HG03469 (cell line): Measurements from ENCODE around the gene SRSF8.

Source experiments
- ATAC-seq: cut with Tn5 transposase; IDR thresholded peaks from one replicate; pipeline ENCODE4 v1.9.1; 2021; ENCODE audit warnings: mild to moderate bottlenecking, moderate library complexity, moderate number of reproducible peaks; ENCODE audit not compliant: unreplicated experiment

Gene SRSF8

GRCh38 chr11:95067841-95068219, 1.1 kb downstream of the SRSF8 start:
- ATAC-seq = no peak

- ATAC-seq = peak; percentile 74
Measured at GRCh38 chr11:95068549-95068948, 1.8 kb downstream of the SRSF8 start.

- ATAC-seq = no peak
Measured at GRCh38 chr11:95070471-95070870, 3.8 kb downstream of the SRSF8 start.

- ATAC-seq = no peak
Measured at GRCh38 chr11:95072948-95073347, 6.2 kb downstream of the SRSF8 start.

GRCh38 chr11:95074792-95075563, 8.3 kb downstream of the SRSF8 start:
- no peak for ATAC-seq

GRCh38 chr11:95076416-95076815, 9.7 kb downstream of the SRSF8 start:
- ATAC-seq = peak; percentile 52

- no peak for ATAC-seq
Measured at GRCh38 chr11:95076981-95077380, 10.3 kb downstream of the SRSF8 start.

- no peak for ATAC-seq
Measured at GRCh38 chr11:95078526-95078925, 11.8 kb downstream of the SRSF8 start.

- no peak for ATAC-seq
Measured at GRCh38 chr11:95081010-95081409, 14.3 kb downstream of the SRSF8 start.

- ATAC-seq = no peak
Measured at GRCh38 chr11:95081412-95081811, 14.7 kb downstream of the SRSF8 start.

GRCh38 chr11:95082576-95083001, 15.9 kb downstream of the SRSF8 start:
- no peak for ATAC-seq

- peak; percentile 59 for ATAC-seq
Measured at GRCh38 chr11:95084509-95084908, 17.8 kb downstream of the SRSF8 start.

- no peak for ATAC-seq
Measured at GRCh38 chr11:95085117-95085816, 18.5 kb downstream of the SRSF8 start.

GRCh38 chr11:95086151-95086550, 19.4 kb downstream of the SRSF8 start:
- ATAC-seq = no peak

GRCh38 chr11:95086836-95087570, 20.3 kb downstream of the SRSF8 start:
- ATAC-seq = no peak

- ATAC-seq = peak; percentile 10
Measured at GRCh38 chr11:95088946-95089619, 22.4 kb downstream of the SRSF8 start.

GRCh38 chr11:95089620-95090542, 23.2 kb downstream of the SRSF8 start, which contains the start of gene ENDOD1:
ENDOD1 (plus strand) TSS chr11:95089846; CDS start chr11:95089928, 82 bp downstream.
- ATAC-seq = peak; percentile 85

- no peak for ATAC-seq
Measured at GRCh38 chr11:95091663-95092180, 25.0 kb downstream of the SRSF8 start.

- ATAC-seq = no peak
Measured at GRCh38 chr11:95092549-95093324, 26.0 kb downstream of the SRSF8 start.
